Neuronal stem cell (in vitro differentiated cells): Measurements from ENCODE around the gene PCED1B.

Source experiments
- DNase-seq: peaks from one replicate; pipeline ENCODE4 v3.0.0-alpha.2; 2013; ENCODE audit warnings: low spot score
- H2AFZ ChIP-seq: one replicate; pipeline ENCODE4 v1.6.1; 2013; ENCODE audit warnings: mild to moderate bottlenecking, low read length, inconsistent platforms
- H2AK5ac ChIP-seq: 2 replicates; pipeline ENCODE4 v1.6.1; 2013; ENCODE audit warnings: low read depth, mild to moderate bottlenecking, inconsistent platforms, low read length, moderate library complexity, mixed read lengths
- H2BK120ac ChIP-seq: 2 replicates; pipeline ENCODE4 v1.6.1; 2013; ENCODE audit warnings: low read depth, mild to moderate bottlenecking, inconsistent platforms, low read length, moderate library complexity, mixed read lengths
- H2BK12ac ChIP-seq: one replicate; pipeline ENCODE4 v1.6.1; 2013; ENCODE audit warnings: low read length, inconsistent platforms
- H2BK15ac ChIP-seq: 2 replicates; pipeline ENCODE4 v1.6.1; 2013; ENCODE audit warnings: mild to moderate bottlenecking, low read length, inconsistent platforms, mixed read lengths
- H2BK5ac ChIP-seq: one replicate; pipeline ENCODE4 v1.6.1; 2013; ENCODE audit warnings: inconsistent platforms, mild to moderate bottlenecking, low read length, moderate library complexity
- H3K14ac ChIP-seq: one replicate; pipeline ENCODE4 v1.6.1; 2013; ENCODE audit warnings: low read length, inconsistent platforms
- H3K18ac ChIP-seq: 2 replicates; pipeline ENCODE4 v1.6.1; 2013; ENCODE audit warnings: low read length, inconsistent platforms
- H3K23ac ChIP-seq: 2 replicates; pipeline ENCODE4 v1.6.1; 2013; ENCODE audit warnings: low read depth, mild to moderate bottlenecking, mixed read lengths, low read length, inconsistent platforms; ENCODE audit not compliant: poor library complexity
- H3K27ac ChIP-seq: replicated peaks from 3 replicates; pipeline ENCODE4 v1.5.1; 2013; ENCODE audit warnings: low read length, inconsistent platforms
- H3K27me3 ChIP-seq, 3 experiments: 2 replicates each; pipeline ENCODE4 v1.6.1; 2013; ENCODE audit warnings: low read length in 3 of 3, mild to moderate bottlenecking in 2 of 3, inconsistent platforms in 1 of 3, low read depth in 1 of 3, mixed read lengths in 1 of 3, moderate library complexity in 1 of 3; ENCODE audit not compliant: control insufficient read depth in 3 of 3, insufficient read depth in 3 of 3
- H3K36me3 ChIP-seq, 2 donors: replicated peaks in 1 of 2; 2 replicates each; pipeline ENCODE4 v1.6.1; 2013; ENCODE audit warnings: low read length in 2 of 2; ENCODE audit not compliant: control insufficient read depth in 2 of 2, insufficient read depth in 2 of 2
- H3K4ac ChIP-seq: 2 replicates; pipeline ENCODE4 v1.6.1; 2013; ENCODE audit warnings: inconsistent platforms, mild to moderate bottlenecking, low read length, moderate library complexity
- H3K4me1 ChIP-seq, 2 donors: 1 replicate in 1 of 2; 2 replicates in 1 of 2; pipeline ENCODE4 v1.6.1; 2013; ENCODE audit warnings: low read length in 2 of 2, low read depth in 1 of 2; ENCODE audit not compliant: control insufficient read depth in 2 of 2, insufficient read depth in 1 of 2
- H3K4me2 ChIP-seq: one replicate; pipeline ENCODE4 v1.6.1; 2013; ENCODE audit warnings: mild to moderate bottlenecking, low read length, inconsistent platforms; ENCODE audit not compliant: insufficient read depth, poor library complexity, severe bottlenecking
- H3K4me3 ChIP-seq, 2 donors: 2 replicates each; pipeline ENCODE4 v1.5.1; 2013; ENCODE audit warnings: low read length in 2 of 2, mild to moderate bottlenecking in 2 of 2, inconsistent platforms in 1 of 2, moderate library complexity in 1 of 2
- H3K79me1 ChIP-seq: one replicate; pipeline ENCODE4 v1.6.1; 2013; ENCODE audit warnings: low read depth, mild to moderate bottlenecking, inconsistent platforms, low read length, moderate library complexity
- H3K9ac ChIP-seq: one replicate; pipeline ENCODE4 v1.6.1; 2013; ENCODE audit warnings: mild to moderate bottlenecking, low read depth, low read length, inconsistent platforms; ENCODE audit not compliant: poor library complexity
- H3K9me3 ChIP-seq, 2 donors: replicated peaks in 1 of 2; 2 replicates each; pipeline versions ENCODE3 to v1.6.1; 2013; ENCODE audit warnings: low read length in 2 of 2, mild to moderate bottlenecking in 2 of 2, inconsistent platforms in 1 of 2, low read depth in 1 of 2, mixed read lengths in 1 of 2, moderate library complexity in 1 of 2; ENCODE audit not compliant: control insufficient read depth in 2 of 2, insufficient read depth in 1 of 2
- H4K8ac ChIP-seq: one replicate; pipeline ENCODE4 v1.6.1; 2013; ENCODE audit warnings: low read depth, mild to moderate bottlenecking, inconsistent platforms, low read length, moderate library complexity
- H4K91ac ChIP-seq: one replicate; pipeline ENCODE4 v1.6.1; 2013; ENCODE audit warnings: low read length, low read depth, mild to moderate bottlenecking, inconsistent platforms; ENCODE audit not compliant: poor library complexity
- WGBS, 2 donors: extraction: QIAGEN DNeasy Blood & Tissue Kit; methylation state at CpG; one replicate each; pipeline ENCODE4 v1.1.7; 2013; ENCODE audit warnings: missing lambda C conversion rate in 2 of 2, mixed read lengths in 1 of 2; ENCODE audit not compliant: insufficient read length in 2 of 2, insufficient replicate concordance in 1 of 2; ENCODE audit errors: extremely low coverage in 2 of 2; 5-methylcytosine and 5-hydroxymethylcytosine counted together

The PCED1B gene

GRCh38 chr12:47075192-47076084 is 4.0 kb upstream of the PCED1B start:
- Histone ChIP-seq H2BK5ac (no peak overlapping the region), H3K18ac (no peak overlapping the region), H3K27me3 (peaks cover 0 to 40% (median 15%) of the 10 kb centered on the region in 3 experiments), H3K23ac (no peak overlapping the region), H3K27ac (no peak overlapping the region), H3K9ac (no peak overlapping the region), H3K36me3 (no peaks in the 10 kb centered on the region), H2BK12ac (no peak overlapping the region), H2AFZ (no peak overlapping the region), H3K4me1 (peaks cover 0 to 2% of the 10 kb centered on the region in 2 donors), H3K79me1 (no peaks in the 10 kb centered on the region), H4K8ac (no peak overlapping the region), H3K4me2 (no peak overlapping the region), H3K14ac (no peak overlapping the region), H2BK120ac (no peak overlapping the region), H4K91ac (no peak overlapping the region), H3K4me3 (no peak overlapping the region), H2BK15ac (no peak overlapping the region), H3K4ac (no peak overlapping the region), H3K9me3 (no peaks in the 10 kb centered on the region), H2AK5ac (no peak overlapping the region)
- no peak for DNase-seq
- WGBS, 2 donors, result no CpG with 5 or more reads among the region's 7 CpGs

DNA sequence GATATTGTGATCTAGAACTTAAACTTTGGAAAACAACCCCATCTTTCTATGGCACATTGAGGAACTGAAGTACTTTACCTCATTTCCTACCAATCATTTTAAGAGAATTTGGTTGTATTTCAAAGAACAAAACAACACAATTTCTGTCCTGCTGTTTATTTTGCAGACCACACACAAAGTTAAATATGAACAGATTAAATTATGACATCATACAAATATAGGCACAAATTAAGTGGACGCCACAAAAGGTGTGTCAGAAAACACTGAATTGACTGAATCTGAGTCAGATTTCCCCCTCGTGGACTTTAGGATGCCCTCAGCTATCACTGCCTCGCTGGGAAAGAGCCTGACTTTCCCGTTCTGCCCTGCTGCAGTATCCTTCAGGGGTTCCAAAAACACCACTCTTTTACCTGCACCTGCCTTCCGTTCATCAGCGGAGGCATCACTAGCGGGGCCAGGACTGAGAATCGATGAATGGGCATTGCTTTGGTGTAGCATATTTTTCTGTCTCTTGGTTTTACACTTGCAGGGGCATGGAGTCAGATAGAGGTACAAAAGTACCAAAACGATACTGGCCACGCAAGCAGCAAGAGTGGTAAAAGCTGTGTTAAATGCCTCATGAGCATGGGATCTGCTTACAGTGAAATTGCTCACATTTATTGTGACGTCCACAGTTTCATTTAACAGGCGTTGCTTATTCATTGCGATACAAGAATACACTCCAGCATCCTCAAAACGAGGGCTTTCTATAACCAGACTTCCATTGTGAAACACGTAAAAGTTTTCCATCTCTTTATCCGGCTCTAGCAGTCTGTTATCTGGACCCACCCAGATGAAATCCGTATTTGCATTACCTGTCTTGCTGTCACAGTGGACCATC is 2.0 kb upstream of the PCED1B start:
- H3K18ac ChIP-seq, result no peak overlapping the region
- DNase-seq, result no peak
- no peaks in the 10 kb centered on the region for H3K9me3 ChIP-seq
- H3K4me3 ChIP-seq, result no peak overlapping the region
- H4K91ac ChIP-seq, result no peak overlapping the region
- no peaks in the 10 kb centered on the region for H3K79me1 ChIP-seq
- H3K23ac ChIP-seq, result no peak overlapping the region
- peaks cover 0 to 60% (median 19%) of the 10 kb centered on the region in 3 experiments for H3K27me3 ChIP-seq
- no peak overlapping the region for H2BK120ac ChIP-seq
- no peak overlapping the region for H2AK5ac ChIP-seq
- no peak overlapping the region for H2BK5ac ChIP-seq
- no peak overlapping the region for H3K9ac ChIP-seq
- no peaks in the 10 kb centered on the region for H3K36me3 ChIP-seq
- H3K4me2 ChIP-seq, result no peak overlapping the region
- H2AFZ ChIP-seq, result no peak overlapping the region
- no peak overlapping the region for H2BK15ac ChIP-seq
- no peak overlapping the region for H3K14ac ChIP-seq
- no peak overlapping the region for H4K8ac ChIP-seq
- no peak overlapping the region for H3K4ac ChIP-seq
- peaks cover 0 to 2% of the 10 kb centered on the region in 2 donors for H3K4me1 ChIP-seq
- H2BK12ac ChIP-seq, result no peak overlapping the region
- H3K27ac ChIP-seq, result no peak overlapping the region
- whole genome bisulfite sequencing, 2 donors, result no CpG with 5 or more reads among the region's 17 CpGs

- Histone ChIP-seq H2BK5ac (no peak overlapping the region), H3K27me3 (peaks cover 0 to 63% (median 19%) of the 10 kb centered on the region in 3 experiments), H4K8ac (no peak overlapping the region), H2BK12ac (no peak overlapping the region), H3K9ac (no peak overlapping the region), H4K91ac (no peak overlapping the region), H3K4me2 (no peak overlapping the region), H3K4ac (no peak overlapping the region), H3K4me1 (peaks cover 0 to 2% of the 10 kb centered on the region in 2 donors), H3K23ac (no peak overlapping the region), H3K14ac (no peak overlapping the region), H3K27ac (no peak overlapping the region), H3K79me1 (no peaks in the 10 kb centered on the region), H3K9me3 (no peaks in the 10 kb centered on the region), H2AFZ (no peak overlapping the region), H3K36me3 (no peaks in the 10 kb centered on the region), H2AK5ac (no peak overlapping the region), H3K4me3 (no peak overlapping the region), H2BK120ac (no peak overlapping the region), H2BK15ac (no peak overlapping the region), H3K18ac (no peak overlapping the region)
- DNase-seq, result no peak
- no CpG with 5 or more reads among the region's 8 CpGs for WGBS, 2 donors
These were observed 1.4 kb upstream of the PCED1B start for GRCh38 chr12:47078086-47078395.
